HepG2 (cell line): ENCODE results near the gene CAPN9. TPM values are rescaled to one million over a fixed set of nuclear protein-coding genes. Genes with fewer than 3 reads are reported as not detected.

Experiments used
- CCAR2 ChIP-seq: fragments of 200-400 bp; formaldehyde crosslinking; optimal IDR thresholded peaks from 2 replicates; pipeline ENCODE3; 2018; ENCODE audit warnings: low read depth, mild to moderate bottlenecking, low read length, moderate library complexity
- EEA1 ChIP-seq: sonication (generic); formaldehyde crosslinking; IDR thresholded peaks from 2 replicates; pipeline ENCODE4 v1.5.1; 2020; ENCODE audit warnings: mild to moderate bottlenecking, missing genetic modification reagents, borderline replicate concordance
- GZF1 ChIP-seq: sonication (generic); formaldehyde crosslinking; IDR thresholded peaks from 2 replicates; pipeline ENCODE4 v1.5.1; 2020; ENCODE audit warnings: mild to moderate bottlenecking, missing genetic modification reagents
- MXI1 ChIP-seq: IDR thresholded peaks from 3 replicates; pipeline ENCODE4 v1.6.1; 2012; ENCODE audit warnings: low read depth, low read length, inconsistent platforms, borderline replicate concordance
- MYC ChIP-seq: sonication (generic); formaldehyde crosslinking; IDR thresholded peaks from 2 replicates; pipeline ENCODE4 v1.9.0; 2021; ENCODE audit warnings: missing genetic modification reagents, borderline replicate concordance
- NBN ChIP-seq: fragments of 450-650 bp; conservative IDR thresholded peaks from 2 replicates; pipeline ENCODE4 v1.6.1; 2017
- PPARG ChIP-seq: conservative IDR thresholded peaks from 2 replicates; pipeline ENCODE4 v1.6.1; 2016; ENCODE audit warnings: missing biosample characterization, missing genetic modification reagents
- TEAD3 ChIP-seq: optimal IDR thresholded peaks from 2 replicates; pipeline ENCODE3; 2016; ENCODE audit warnings: borderline replicate concordance
- ZNF451 ChIP-seq: sonication (generic); formaldehyde crosslinking; IDR thresholded peaks from 2 replicates; pipeline ENCODE4 v1.5.0; 2020; ENCODE audit warnings: mild to moderate bottlenecking, missing genetic modification reagents
- ZNF746 ChIP-seq: sonication (generic); formaldehyde crosslinking; IDR thresholded peaks from 2 replicates; pipeline ENCODE4 v1.8.0; 2022; ENCODE audit warnings: mild to moderate bottlenecking, missing genetic modification reagents
- ZNF761 ChIP-seq: sonication (generic); formaldehyde crosslinking; conservative IDR thresholded peaks from 2 replicates; pipeline ENCODE4 v1.4.0; 2020; ENCODE audit warnings: mild to moderate bottlenecking, missing genetic modification reagents
- polyA plus RNA-seq, 8 experiments: library from polyadenylated mRNA; depleted of rRNA in 3 of 8; stranded (reverse) in 7 of 8; unstranded in 1 of 8; fragments of >200 nt; fragmentation: Illumina TruSeq in 4 of 8; extraction: Trizol in 4 of 8; gene quantifications; 2 replicates each; pipeline versions ENCODE4 v1.2.1 to v1.2.3, GENCODE V29; 2011 to 2016; ENCODE audit warnings: low read depth in 4 of 8, missing spikeins in 1 of 8, mixed read lengths in 1 of 8; ENCODE audit not compliant: insufficient read depth in 1 of 8
- total RNA-seq, 5 experiments: library from RNA; depleted of rRNA; stranded (reverse); fragments of >200 nt; fragmentation: Illumina TruSeq; extraction: Trizol; gene quantifications; 2 replicates each; pipeline ENCODE4 v1.2.3, GENCODE V29; 2016; ENCODE audit warnings: low read depth in 1 of 5
- TF ChIP-seq, protein P1 (sequence below): sonication (generic); formaldehyde crosslinking; IDR thresholded peaks from 2 replicates; pipeline ENCODE4 v1.5.0; 2020; ENCODE audit warnings: mild to moderate bottlenecking, missing genetic modification reagents
- TF ChIP-seq, protein P2 (sequence below), 2 experiments: fragments of 450-650 bp in 1 of 2; sonication (generic) in 1 of 2; formaldehyde crosslinking in 1 of 2; IDR thresholded peaks; 2 replicates each; pipeline versions ENCODE4 v1.6.1 to v1.8.0; 2016 to 2022; ENCODE audit warnings: antibody characterized with exemption in 1 of 2, mild to moderate bottlenecking in 1 of 2, missing genetic modification reagents in 1 of 2
- TF ChIP-seq, protein P3 (sequence below): sonication (generic); formaldehyde crosslinking; IDR thresholded peaks from 2 replicates; pipeline ENCODE4 v1.5.1; 2020; ENCODE audit warnings: missing genetic modification reagents, mild to moderate bottlenecking, borderline replicate concordance

CAPN9 gene
- total and polyA plus RNA-seq, 2 of the 13 experiments (the other 11 are each of a cell fraction or from before 2014, with no cell fraction given): 0.04 to 0.31 TPM

DNA sequence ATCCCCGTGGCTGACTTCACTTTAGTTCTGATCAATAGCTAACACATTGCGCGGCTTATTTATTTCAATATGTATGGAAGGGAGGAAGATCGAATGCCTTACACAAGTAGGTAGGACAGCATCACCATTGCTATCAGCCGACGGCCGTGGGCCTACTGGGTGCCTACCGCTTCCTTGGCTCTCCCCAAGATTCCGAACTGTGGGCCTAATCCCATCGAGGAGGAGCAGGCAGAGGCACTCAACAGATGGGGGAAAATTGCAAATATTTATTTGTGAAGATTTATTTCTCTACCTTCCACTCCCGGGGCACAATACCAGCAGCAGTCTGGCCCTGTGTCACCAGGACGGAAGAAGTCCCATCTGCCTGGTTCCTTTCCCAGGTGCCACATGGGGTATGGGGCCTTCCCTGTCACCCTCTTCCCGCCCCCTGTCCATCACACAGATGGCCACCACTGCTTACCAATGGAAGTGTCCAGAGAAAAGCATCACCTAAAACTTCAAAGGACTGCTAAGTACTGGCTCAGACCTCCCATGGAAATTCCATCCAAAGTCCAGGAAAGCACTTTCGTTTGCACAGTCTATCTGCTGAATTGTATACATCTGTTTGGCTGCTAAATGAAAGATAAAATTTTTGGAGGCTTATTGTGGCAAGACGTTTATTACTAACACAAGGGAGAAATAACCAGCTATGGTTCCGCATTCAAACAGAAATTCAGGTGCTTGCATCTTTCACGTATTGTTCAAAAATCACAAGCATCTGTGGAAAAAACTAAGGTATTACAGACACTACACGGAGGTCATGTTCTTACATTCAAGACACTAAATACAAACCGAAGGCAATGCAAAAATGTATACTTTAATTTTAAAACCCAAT, 45.1 kb upstream of the CAPN9 start (continued):
- TF ChIP-seq, protein P1, sequence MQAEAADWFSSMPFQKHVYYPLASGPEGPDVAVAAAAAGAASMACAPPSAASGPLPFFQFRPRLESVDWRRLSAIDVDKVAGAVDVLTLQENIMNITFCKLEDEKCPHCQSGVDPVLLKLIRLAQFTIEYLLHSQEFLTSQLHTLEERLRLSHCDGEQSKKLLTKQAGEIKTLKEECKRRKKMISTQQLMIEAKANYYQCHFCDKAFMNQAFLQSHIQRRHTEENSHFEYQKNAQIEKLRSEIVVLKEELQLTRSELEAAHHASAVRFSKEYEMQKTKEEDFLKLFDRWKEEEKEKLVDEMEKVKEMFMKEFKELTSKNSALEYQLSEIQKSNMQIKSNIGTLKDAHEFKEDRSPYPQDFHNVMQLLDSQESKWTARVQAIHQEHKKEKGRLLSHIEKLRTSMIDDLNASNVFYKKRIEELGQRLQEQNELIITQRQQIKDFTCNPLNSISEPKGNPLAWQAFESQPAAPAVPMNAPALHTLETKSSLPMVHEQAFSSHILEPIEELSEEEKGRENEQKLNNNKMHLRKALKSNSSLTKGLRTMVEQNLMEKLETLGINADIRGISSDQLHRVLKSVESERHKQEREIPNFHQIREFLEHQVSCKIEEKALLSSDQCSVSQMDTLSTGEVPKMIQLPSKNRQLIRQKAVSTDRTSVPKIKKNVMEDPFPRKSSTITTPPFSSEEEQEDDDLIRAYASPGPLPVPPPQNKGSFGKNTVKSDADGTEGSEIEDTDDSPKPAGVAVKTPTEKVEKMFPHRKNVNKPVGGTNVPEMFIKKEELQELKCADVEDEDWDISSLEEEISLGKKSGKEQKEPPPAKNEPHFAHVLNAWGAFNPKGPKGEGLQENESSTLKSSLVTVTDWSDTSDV (CRISPR knock-in tag): no peak
- TF ChIP-seq, protein P2, sequence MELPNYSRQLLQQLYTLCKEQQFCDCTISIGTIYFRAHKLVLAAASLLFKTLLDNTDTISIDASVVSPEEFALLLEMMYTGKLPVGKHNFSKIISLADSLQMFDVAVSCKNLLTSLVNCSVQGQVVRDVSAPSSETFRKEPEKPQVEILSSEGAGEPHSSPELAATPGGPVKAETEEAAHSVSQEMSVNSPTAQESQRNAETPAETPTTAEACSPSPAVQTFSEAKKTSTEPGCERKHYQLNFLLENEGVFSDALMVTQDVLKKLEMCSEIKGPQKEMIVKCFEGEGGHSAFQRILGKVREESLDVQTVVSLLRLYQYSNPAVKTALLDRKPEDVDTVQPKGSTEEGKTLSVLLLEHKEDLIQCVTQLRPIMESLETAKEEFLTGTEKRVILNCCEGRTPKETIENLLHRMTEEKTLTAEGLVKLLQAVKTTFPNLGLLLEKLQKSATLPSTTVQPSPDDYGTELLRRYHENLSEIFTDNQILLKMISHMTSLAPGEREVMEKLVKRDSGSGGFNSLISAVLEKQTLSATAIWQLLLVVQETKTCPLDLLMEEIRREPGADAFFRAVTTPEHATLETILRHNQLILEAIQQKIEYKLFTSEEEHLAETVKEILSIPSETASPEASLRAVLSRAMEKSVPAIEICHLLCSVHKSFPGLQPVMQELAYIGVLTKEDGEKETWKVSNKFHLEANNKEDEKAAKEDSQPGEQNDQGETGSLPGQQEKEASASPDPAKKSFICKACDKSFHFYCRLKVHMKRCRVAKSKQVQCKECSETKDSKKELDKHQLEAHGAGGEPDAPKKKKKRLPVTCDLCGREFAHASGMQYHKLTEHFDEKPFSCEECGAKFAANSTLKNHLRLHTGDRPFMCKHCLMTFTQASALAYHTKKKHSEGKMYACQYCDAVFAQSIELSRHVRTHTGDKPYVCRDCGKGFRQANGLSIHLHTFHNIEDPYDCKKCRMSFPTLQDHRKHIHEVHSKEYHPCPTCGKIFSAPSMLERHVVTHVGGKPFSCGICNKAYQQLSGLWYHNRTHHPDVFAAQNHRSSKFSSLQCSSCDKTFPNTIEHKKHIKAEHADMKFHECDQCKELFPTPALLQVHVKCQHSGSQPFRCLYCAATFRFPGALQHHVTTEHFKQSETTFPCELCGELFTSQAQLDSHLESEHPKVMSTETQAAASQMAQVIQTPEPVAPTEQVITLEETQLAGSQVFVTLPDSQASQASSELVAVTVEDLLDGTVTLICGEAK (IDR thresholded peaks at IDR 0.05): no peak
- TF ChIP-seq, protein P2 (CRISPR knock-in tag; IDR thresholded peaks at IDR 0.05): 0 out of 2 replicates have a peak, but pooled peaks have one; percentile 42
- TF ChIP-seq ZNF761 (CRISPR knock-in tag) (no peak), CCAR2 (no peak), ZNF451 (CRISPR knock-in tag) (no peak), EEA1 (no peak), PPARG (CRISPR knock-in tag) (no peak), ZNF746 (CRISPR knock-in tag) (no peak), NBN (no peak), MXI1 (peak; percentile 71; the same call in 2 of the 3 replicates), GZF1 (CRISPR knock-in tag) (no peak), TEAD3 (no peak), MYC (CRISPR knock-in tag) (peak; percentile 69; the same call in 1 of the 2 replicates)
- TF ChIP-seq, protein P3, sequence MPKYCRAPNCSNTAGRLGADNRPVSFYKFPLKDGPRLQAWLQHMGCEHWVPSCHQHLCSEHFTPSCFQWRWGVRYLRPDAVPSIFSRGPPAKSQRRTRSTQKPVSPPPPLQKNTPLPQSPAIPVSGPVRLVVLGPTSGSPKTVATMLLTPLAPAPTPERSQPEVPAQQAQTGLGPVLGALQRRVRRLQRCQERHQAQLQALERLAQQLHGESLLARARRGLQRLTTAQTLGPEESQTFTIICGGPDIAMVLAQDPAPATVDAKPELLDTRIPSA: no peak
